IMR-90 (cell line): ENCODE results near the gene ROBO1. TPM values are rescaled to one million over a fixed set of nuclear protein-coding genes. Genes with fewer than 3 reads are reported as not detected.

ENCODE experiments used
- ATAC-seq: fragments of 200-7000 bp; cut with Tn5 transposase; 2 replicates; pipeline ENCODE4 v1.9.1; 2020; ENCODE audit warnings: low read depth, mild to moderate bottlenecking, moderate library complexity
- BruUV-seq: library from RNA; stranded (reverse); fragments of 400-500 nt; replicated peaks from 2 replicates; lab custom pipeline; 2021; lab: Mats Ljungman, UMichigan
- CTCF ChIA-PET: fragments of 300-600 bp; formaldehyde crosslinking; extraction: SDS; loops from one replicate; lab custom pipeline; 2021; ENCODE audit warnings: antibody characterized with exemption; lab: Yijun Ruan, JAX
- POLR2A ChIA-PET: fragments of 300-600 bp; sonication (Branson Sonifier 250); formaldehyde crosslinking; loops from one replicate; lab custom pipeline; 2022; ENCODE audit warnings: antibody characterized with exemption; ENCODE audit not compliant: unreplicated experiment; lab: Charles Lee
- DNase-seq: peaks from one replicate; pipeline ENCODE4 v3.0.0; 2013
- H2AFZ ChIP-seq: replicated peaks from 2 replicates; pipeline ENCODE3; 2013; ENCODE audit warnings: low read length, mild to moderate bottlenecking; ENCODE audit not compliant: poor library complexity
- H2AK5ac ChIP-seq: 2 replicates; pipeline ENCODE4 v1.6.1; 2013; ENCODE audit warnings: low read depth, low read length, inconsistent platforms
- H2AK9ac ChIP-seq: replicated peaks from 2 replicates; pipeline ENCODE3; 2013; ENCODE audit warnings: mild to moderate bottlenecking, low read depth, low read length, moderate library complexity; ENCODE audit not compliant: poor library complexity
- H2BK120ac ChIP-seq: 2 replicates; pipeline ENCODE4 v1.6.1; 2013; ENCODE audit warnings: low read depth, low read length, inconsistent platforms
- H2BK15ac ChIP-seq: 3 replicates; pipeline ENCODE4 v1.6.1; 2013; ENCODE audit warnings: low read depth, low read length, inconsistent platforms
- H2BK20ac ChIP-seq: 2 replicates; pipeline ENCODE4 v1.6.1; 2013; ENCODE audit warnings: low read depth, mild to moderate bottlenecking, inconsistent platforms, low read length, moderate library complexity
- H2BK5ac ChIP-seq: 2 replicates; pipeline ENCODE4 v1.6.1; 2013; ENCODE audit warnings: mild to moderate bottlenecking, low read depth, low read length, inconsistent platforms; ENCODE audit not compliant: poor library complexity, severe bottlenecking
- H3K14ac ChIP-seq: replicated peaks from 2 replicates; pipeline ENCODE4 v1.6.1; 2013; ENCODE audit warnings: low read depth, low read length, inconsistent platforms
- H3K18ac ChIP-seq: 2 replicates; pipeline ENCODE4 v1.6.1; 2013; ENCODE audit warnings: low read depth, low read length, control low read depth
- H3K23ac ChIP-seq: 2 replicates; pipeline ENCODE4 v1.6.1; 2013; ENCODE audit warnings: low read depth, low read length, inconsistent platforms
- H3K27ac ChIP-seq: 2 replicates; pipeline ENCODE4 v1.5.1; 2013; ENCODE audit warnings: mild to moderate bottlenecking, control low read depth, low read length; ENCODE audit not compliant: insufficient read depth
- H3K27me3 ChIP-seq: 2 replicates; pipeline ENCODE4 v1.6.1; 2013; ENCODE audit warnings: low read length; ENCODE audit not compliant: control insufficient read depth, insufficient read depth
- H3K36me3 ChIP-seq: 2 replicates; pipeline ENCODE4 v1.6.1; 2013; ENCODE audit warnings: low read length, mixed read lengths; ENCODE audit not compliant: control insufficient read depth, insufficient read depth
- H3K4ac ChIP-seq: 2 replicates; pipeline ENCODE4 v1.6.1; 2013; ENCODE audit warnings: low read depth, low read length, inconsistent platforms
- H3K4me1 ChIP-seq: 2 replicates; pipeline ENCODE4 v1.6.1; 2013; ENCODE audit warnings: low read length, mixed read lengths; ENCODE audit not compliant: control insufficient read depth, insufficient read depth
- H3K4me2 ChIP-seq: 2 replicates; pipeline ENCODE4 v1.6.1; 2013; ENCODE audit warnings: low read depth, mild to moderate bottlenecking, control low read depth, low read length, moderate library complexity
- H3K4me3 ChIP-seq: 2 replicates; pipeline ENCODE4 v1.5.1; 2013; ENCODE audit warnings: low read depth, mild to moderate bottlenecking, control low read depth, low read length, moderate library complexity; ENCODE audit not compliant: insufficient read depth
- H3K56ac ChIP-seq: 2 replicates; pipeline ENCODE4 v1.6.1; 2013; ENCODE audit warnings: low read length, inconsistent platforms; ENCODE audit not compliant: insufficient read depth; ENCODE audit errors: extremely low read depth
- H3K79me1 ChIP-seq, 2 experiments: 2 replicates each; pipeline ENCODE4 v1.6.1; 2013; ENCODE audit warnings: low read length in 2 of 2, inconsistent platforms in 1 of 2, low read depth in 1 of 2
- H3K9ac ChIP-seq: 2 replicates; pipeline ENCODE4 v1.6.1; 2013; ENCODE audit warnings: low read depth, low read length, control low read depth
- H3K9me1 ChIP-seq: 2 replicates; pipeline ENCODE4 v1.6.1; 2013; ENCODE audit warnings: low read length, inconsistent platforms; ENCODE audit not compliant: insufficient read depth
- H3K9me3 ChIP-seq: 2 replicates; pipeline ENCODE4 v1.6.1; 2013; ENCODE audit warnings: low read length; ENCODE audit not compliant: control insufficient read depth, insufficient read depth
- H4K20me1 ChIP-seq: 2 replicates; pipeline ENCODE4 v1.6.1; 2013; ENCODE audit warnings: low read length, inconsistent platforms; ENCODE audit not compliant: insufficient read depth
- H4K5ac ChIP-seq: 2 replicates; pipeline ENCODE4 v1.6.1; 2013; ENCODE audit warnings: mild to moderate bottlenecking, low read depth, low read length, control low read depth
- H4K8ac ChIP-seq, 2 experiments: 2 replicates each; pipeline ENCODE4 v1.6.1; 2013; ENCODE audit warnings: low read depth in 2 of 2, low read length in 2 of 2, control low read depth in 1 of 2, inconsistent platforms in 1 of 2
- H4K91ac ChIP-seq: 2 replicates; pipeline ENCODE4 v1.6.1; 2013; ENCODE audit warnings: low read depth, low read length, inconsistent platforms; ENCODE audit not compliant: insufficient read depth
- CEBPB ChIP-seq: IDR thresholded peaks from 2 replicates; pipeline ENCODE4 v1.6.1; 2012; ENCODE audit warnings: low read depth, low read length, improper control_type of control experiment
- CHD1 ChIP-seq: IDR thresholded peaks from 2 replicates; pipeline ENCODE4 v1.6.1; 2012; ENCODE audit warnings: low read depth, low read length, improper control_type of control experiment
- CTCF ChIP-seq: conservative IDR thresholded peaks from 2 replicates; pipeline ENCODE4 v1.5.1; 2012; ENCODE audit warnings: mild to moderate bottlenecking, low read depth, low read length, improper control_type of control experiment
- ELK1 ChIP-seq: fragments of 150-350 bp; IDR thresholded peaks from 2 replicates; pipeline ENCODE4 v1.6.1; 2016; ENCODE audit warnings: low read depth, mild to moderate bottlenecking, low read length, moderate library complexity, borderline replicate concordance
- FOS ChIP-seq: fragments of 150-350 bp; IDR thresholded peaks from 2 replicates; pipeline ENCODE4 v1.6.1; 2016; ENCODE audit warnings: low read depth, low read length
- MAFK ChIP-seq: IDR thresholded peaks from 2 replicates; pipeline ENCODE4 v1.6.1; 2012; ENCODE audit warnings: low read depth, low read length, improper control_type of control experiment
- NFE2L2 ChIP-seq: fragments of 150-350 bp; IDR thresholded peaks from 2 replicates; pipeline ENCODE4 v1.6.1; 2016; ENCODE audit warnings: low read depth, mild to moderate bottlenecking, low read length
- POLR2A ChIP-seq: IDR thresholded peaks from 2 replicates; pipeline ENCODE4 v1.6.1; 2012; ENCODE audit warnings: mild to moderate bottlenecking, low read depth, low read length
- RAD21 ChIP-seq: IDR thresholded peaks from 2 replicates; pipeline ENCODE4 v1.6.1; 2012; ENCODE audit warnings: low read length, improper control_type of control experiment
- RCOR1 ChIP-seq: IDR thresholded peaks from 2 replicates; pipeline ENCODE4 v1.6.1; 2012; ENCODE audit warnings: mild to moderate bottlenecking, low read length, improper control_type of control experiment; ENCODE audit not compliant: insufficient replicate concordance
- RFX5 ChIP-seq: IDR thresholded peaks from 2 replicates; pipeline ENCODE4 v1.8.0; 2012; ENCODE audit warnings: low read depth, mild to moderate bottlenecking, low read length, moderate library complexity
- SMC3 ChIP-seq: fragments of 150-350 bp; IDR thresholded peaks from 2 replicates; pipeline ENCODE4 v1.6.1; 2016; ENCODE audit warnings: low read depth, mild to moderate bottlenecking, antibody characterized with exemption, low read length, moderate library complexity
- USF2 ChIP-seq: fragments of 150-350 bp; IDR thresholded peaks from 2 replicates; pipeline ENCODE4 v1.6.1; 2017; ENCODE audit warnings: mild to moderate bottlenecking, antibody characterized with exemption, low read length, low read depth
- WGBS, 2 experiments: methylation state at CpG; one replicate each; pipeline versions ENCODE4 v1.1.5 to v1.1.7; 2013; ENCODE audit warnings: missing lambda C conversion rate in 2 of 2; ENCODE audit not compliant: insufficient read length in 1 of 2; ENCODE audit errors: extremely low coverage in 2 of 2; 5-methylcytosine and 5-hydroxymethylcytosine counted together
- dilution Hi-C: fragments of 300-500 bp; cut with HindIII; formaldehyde crosslinking; loops from one replicate; pipeline ENCODE4 v1.14.3; 2018; ENCODE audit warnings: low sequenced_read_pairs; ENCODE audit not compliant: unreplicated experiment
- in situ Hi-C: fragments of 300-500 bp; cut with MboI; formaldehyde crosslinking; loops from 3 replicates; pipeline ENCODE4 v1.14.3; 2019; ENCODE audit warnings: low sequenced_read_pairs, inconsistent platforms, mixed read lengths
- intact Hi-C: fragments of 100-400 bp; cut with micrococcal nuclease; formaldehyde crosslinking; loops from 2 replicates; pipeline ENCODE4 v1.10.0; 2022
- polyA plus RNA-seq, 3 experiments: library from polyadenylated mRNA; depleted of rRNA; stranded (reverse); fragments of >200 nt; gene quantifications; 2 replicates each; pipeline ENCODE4 v1.2.3, GENCODE V29; 2012; ENCODE audit warnings: low replicate concordance in 1 of 3
- total RNA-seq: library from RNA; depleted of rRNA; stranded (reverse); fragments of >200 nt; gene quantifications from 2 replicates; pipeline ENCODE4 v1.2.3, GENCODE V29; 2012

ROBO1 gene
- total and polyA plus RNA-seq, 2 of the 4 experiments (the other 2 are of a cell fraction) = 24.1 to 53.9 TPM

GRCh38 chr3:78645628-78646310 is 1122.0 kb downstream of the ROBO1 start (continued):
- TF ChIP-seq FOS = no peak

GRCh38 chr3:78644847-78645246 is 1123.0 kb downstream of the ROBO1 start:
- Histone ChIP-seq H3K9me3 (no peaks in the 10 kb centered on the region), H3K36me3 (no peaks in the 10 kb centered on the region), H3K18ac (no peak overlapping the region), H3K14ac (no peak overlapping the region), H2BK5ac (no peak overlapping the region), H3K4me2 (no peak overlapping the region), H2BK20ac (no peak overlapping the region), H3K9me1 (no peaks in the 10 kb centered on the region; the same call in 1 of the 2 replicates), H3K79me1 (no peaks in the 10 kb centered on the region; a peak in 1 of 4 replicates), H3K4me1 (peaks cover 2% of the 10 kb centered on the region; the same call in 1 of the 2 replicates), H3K23ac (no peak overlapping the region), H3K4ac (no peak overlapping the region), H2BK120ac (no peak overlapping the region), H4K91ac (no peak overlapping the region), H2AK9ac (no peak overlapping the region), H3K27ac (no peak overlapping the region), H2AK5ac (no peak overlapping the region), H4K20me1 (no peaks in the 10 kb centered on the region), H4K5ac (no peak overlapping the region), H4K8ac (no peak overlapping the region), H2BK15ac (no peak overlapping the region), H3K4me3 (no peak overlapping the region), H3K56ac (no peak overlapping the region), H3K9ac (no peak overlapping the region), H3K27me3 (no peaks in the 10 kb centered on the region), H2AFZ (no peak overlapping the region)
- BruUV-seq = no TSS peak
- dilution Hi-C loops = no loop called here
- DNase-seq (no peak), ATAC-seq (no peak)
- WGBS, 2 experiments = no CpG with 5 or more reads among the region's 1 CpG
- in situ Hi-C loops = loop anchor here (10.0 kb wide), 1 partner anchor 1610 kb away; no protein-coding TSS in a partner anchor
- intact Hi-C loops = loop anchor here (1.0 to 10.0 kb wide), 4 partner anchors 440 to 1607 kb away; no protein-coding TSS in a partner anchor
- POLR2A ChIA-PET = no interaction called here
- CTCF ChIA-PET = interaction anchor here (0.6 to 1.9 kb wide), 5 partner anchors 13 to 1554 kb away, joined by 3 to 7 read pairs (median 5); no protein-coding TSS in a partner anchor
- TF ChIP-seq SMC3 (no peak), RAD21 (no peak), ELK1 (no peak), CEBPB (no peak), USF2 (no peak), RCOR1 (no peak), RFX5 (no peak), NFE2L2 (no peak), CTCF (no peak), CHD1 (no peak), POLR2A (no peak), MAFK (no peak)
